Epidermal melanocyte (primary cell): Measurements from ENCODE around the gene USP14.
A peak's percentile ranks its signal among the peaks of the same experiment; 100 is the strongest.
"Not testable (repeated sequence)": the region's sequence is repeated elsewhere in the genome, so short reads cannot be mapped to it uniquely, and the experiment has no call there.

Source experiments
- DNase-seq: peaks from one replicate; pipeline ENCODE4 v3.0.0; 2011; ENCODE audit warnings: low spot score; ENCODE audit not compliant: insufficient read length

USP14 gene

DNA sequence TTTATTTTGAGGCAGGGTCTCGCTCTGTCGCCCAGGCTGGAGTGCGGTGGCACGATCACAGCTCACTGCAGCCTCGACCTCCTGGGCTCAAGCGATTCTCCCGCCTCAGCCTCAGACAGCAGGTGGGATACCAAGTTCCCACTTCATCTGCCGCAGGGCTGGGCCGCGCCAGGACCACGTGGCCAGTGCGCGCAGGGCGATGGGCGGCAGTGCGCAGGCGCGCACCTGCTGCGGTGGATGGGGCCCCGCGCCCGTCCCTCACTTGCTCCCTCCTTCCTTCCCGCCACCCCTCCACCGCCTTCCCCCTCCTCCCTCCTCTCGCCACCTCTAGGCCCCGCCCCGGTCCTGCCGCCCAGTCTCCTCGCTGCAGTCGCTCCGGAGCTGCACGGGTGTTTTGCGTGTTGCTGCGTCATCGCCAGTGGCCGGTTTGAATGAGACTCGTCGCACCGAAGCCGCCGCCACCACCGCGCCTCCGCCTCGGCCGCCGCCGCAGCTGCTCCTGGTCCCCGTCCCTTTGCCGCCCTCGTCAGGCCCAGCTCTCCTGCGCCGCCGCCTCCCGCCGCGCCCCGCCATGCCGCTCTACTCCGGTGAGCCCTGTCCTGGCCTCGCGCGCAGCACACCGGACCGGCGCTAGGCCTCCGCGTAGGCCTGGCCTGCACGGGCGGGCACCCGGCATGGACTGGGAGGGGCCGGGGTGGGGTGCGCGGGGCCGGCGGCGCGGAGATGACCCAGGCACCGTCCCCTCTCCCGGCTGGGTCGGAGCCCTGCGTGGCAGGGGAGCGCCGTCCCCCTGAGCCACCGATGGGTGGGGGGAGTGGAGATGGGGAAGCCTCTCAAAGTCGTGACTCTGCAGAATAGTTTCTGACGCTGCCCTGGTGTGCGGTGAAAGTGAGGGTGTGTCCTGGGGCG, at the start of gene USP14:
TSS of gene USP14 (plus strand) at position 430 of the 909 bp plus-strand sequence. CDS start at position 572, 142 bp downstream.
- peak; percentile 92 for DNase-seq

GRCh38 chr18:108665-109063, 49.7 kb upstream of the USP14 start:
- not testable (repeated sequence) for DNase-seq

DNA sequence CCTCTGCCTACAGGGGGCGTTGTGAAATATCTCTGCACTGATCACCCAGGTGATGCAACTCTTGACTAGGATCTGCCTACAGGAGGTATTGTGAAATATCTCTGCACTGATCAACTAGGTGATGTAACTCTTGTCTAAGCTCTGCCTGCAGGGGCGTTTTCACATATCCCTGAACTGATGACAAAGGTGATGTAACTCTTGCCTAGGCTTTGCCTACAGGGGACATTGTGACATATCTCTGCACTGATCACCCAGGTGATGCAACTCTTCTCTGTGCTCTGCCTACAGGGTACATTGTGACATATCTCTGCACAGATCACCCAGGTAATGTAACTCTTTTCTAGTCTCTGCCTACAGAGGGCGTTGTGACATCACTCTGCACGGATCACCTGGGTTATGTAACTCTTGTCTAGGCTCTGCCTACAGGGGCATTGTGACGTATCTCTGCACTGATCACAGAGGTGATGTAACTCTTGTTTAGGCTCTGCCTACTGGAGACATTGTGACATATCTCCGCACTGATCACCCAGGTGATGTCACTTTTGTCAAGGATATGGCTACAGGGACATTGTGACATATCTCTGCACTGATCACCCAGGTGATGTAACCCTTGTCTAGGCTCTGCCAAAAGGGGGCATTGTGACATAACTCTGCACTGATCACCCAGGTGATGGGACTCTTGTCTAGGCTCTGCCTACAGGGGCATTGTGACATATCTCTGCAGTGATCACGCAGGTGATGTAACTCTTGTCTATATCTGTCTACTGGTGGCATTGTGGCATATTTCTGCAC, 49.0 kb upstream of the USP14 start:
- not testable (repeated sequence) for DNase-seq

DNA sequence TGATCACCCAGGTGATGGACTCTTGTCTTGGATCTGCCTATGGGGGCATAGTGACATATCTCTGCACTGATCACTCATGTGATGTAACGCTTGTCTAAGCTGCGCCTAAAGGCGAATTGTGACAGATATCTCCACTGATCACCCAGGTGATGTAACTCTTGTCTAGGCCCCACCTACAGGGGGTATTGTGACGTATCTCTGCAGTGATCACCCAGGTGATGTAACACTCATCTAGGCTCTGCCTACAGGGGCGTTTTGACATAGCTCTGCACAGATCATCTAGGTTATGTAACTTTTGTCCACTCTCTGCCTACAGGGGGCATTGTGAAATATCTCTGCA, 48.5 kb upstream of the USP14 start:
- not testable (repeated sequence) for DNase-seq

- not testable (repeated sequence) for DNase-seq
Measured at GRCh38 chr18:110351-111201, 47.8 kb upstream of the USP14 start.

DNA sequence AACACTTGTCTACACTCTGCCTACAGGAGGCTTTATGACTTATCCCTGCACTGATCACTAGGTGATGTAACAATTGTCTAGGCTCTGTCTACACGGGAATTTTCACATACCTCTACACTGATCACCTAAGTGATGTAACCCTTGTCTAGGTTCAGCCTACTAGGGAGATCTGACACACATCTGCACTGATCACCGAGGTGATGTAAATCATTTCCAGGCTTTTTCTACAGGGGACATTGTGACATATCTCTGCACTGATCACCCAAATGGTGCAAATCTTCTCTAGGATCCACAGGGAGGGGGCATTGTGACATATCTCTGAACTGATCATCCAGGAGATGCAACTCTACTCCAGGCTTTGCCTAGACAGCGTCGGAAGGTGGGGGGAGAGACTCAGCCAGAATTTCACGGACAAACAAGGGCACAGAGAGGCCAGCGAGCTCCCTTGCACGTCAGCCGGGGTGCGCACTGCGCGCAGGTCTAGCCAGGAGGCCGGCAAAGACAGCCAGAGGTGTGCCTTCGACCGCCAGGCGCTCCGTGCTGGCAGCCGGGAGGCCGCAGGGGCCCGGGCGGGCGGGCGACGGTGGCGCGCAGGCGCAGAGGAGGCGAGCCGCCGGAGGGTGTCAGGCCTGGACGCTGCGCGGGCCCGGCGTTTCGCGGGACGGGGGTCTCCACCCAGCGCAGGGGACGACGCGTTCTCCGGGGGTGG, 46.9 kb upstream of the USP14 start:
- DNase-seq: peak; percentile 40

GRCh38 chr18:112015-112733, 46.2 kb upstream of the USP14 start:
- DNase-seq: not testable (repeated sequence)

DNA sequence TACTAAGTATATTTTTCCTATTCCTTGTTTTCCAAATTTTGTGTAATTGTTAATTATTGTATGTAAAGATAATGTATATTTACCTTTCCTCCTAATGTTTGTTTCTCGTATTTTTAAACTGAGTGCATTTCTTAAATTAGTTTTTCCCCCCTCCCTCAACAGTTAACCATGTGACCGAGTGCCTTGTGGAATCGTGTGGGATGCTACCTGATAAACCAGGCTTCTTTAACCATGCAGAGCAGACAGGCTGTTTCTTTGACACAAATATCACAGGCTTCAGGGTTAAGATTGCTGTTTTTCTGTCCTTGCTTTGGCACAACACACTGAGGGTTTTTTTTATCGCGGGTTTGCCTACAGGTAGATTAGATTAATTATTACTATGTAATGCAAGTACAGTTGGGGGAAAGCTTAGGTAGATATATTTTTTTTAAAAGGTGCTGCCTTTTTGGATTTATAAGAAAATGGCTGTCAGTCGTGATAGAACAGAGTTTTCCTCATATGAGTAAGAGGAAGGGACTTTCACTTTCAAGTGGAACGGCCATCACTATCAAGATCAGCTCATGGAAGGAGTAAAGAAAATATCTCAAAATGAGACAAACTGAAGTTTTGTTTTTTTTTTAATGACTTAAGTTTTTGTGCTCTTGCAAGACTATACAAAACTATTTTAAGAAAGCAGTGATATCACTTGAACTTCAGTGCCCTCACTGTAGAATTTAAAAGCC, 37.7 kb upstream of the USP14 start:
- not testable (repeated sequence) for DNase-seq

DNA sequence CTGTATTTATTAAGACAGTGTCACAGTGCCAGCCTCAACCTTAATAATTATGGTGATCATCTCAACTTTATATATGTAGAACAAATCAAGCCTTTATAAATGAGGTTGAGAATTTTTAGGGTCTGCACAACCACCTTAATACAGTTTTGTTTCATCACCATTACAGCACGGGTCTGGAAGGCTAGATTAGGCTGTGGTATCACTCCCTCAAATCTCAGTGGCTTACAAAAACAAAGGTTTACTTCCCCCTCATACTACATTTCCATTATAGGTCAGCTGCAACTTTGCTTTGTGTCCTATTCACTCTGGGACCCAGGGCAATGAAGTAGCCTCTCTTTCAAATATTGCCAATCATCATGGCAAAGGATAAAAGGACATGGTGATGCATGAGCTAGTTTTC, 23.3 kb upstream of the USP14 start:
- DNase-seq: no peak

DNA sequence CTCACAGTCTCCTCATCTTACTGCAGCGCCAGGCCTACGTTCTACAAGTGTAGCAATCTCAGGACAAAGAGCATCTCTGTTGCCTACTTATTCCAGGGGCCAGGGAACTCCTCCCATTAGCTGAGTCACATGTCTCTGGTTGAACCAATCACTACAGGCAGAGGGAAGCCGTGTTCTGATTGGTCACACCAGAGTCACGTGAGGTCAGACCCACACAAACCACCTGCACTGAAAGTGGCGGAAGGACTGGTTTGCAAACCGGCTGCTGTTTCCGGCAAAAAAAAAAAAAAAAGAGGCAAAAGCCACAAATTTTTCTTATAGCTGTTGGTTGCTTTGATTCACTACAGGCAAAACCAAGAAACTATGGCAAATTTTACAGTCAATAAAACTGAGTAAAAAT, 21.9 kb upstream of the USP14 start:
- no peak for DNase-seq

GRCh38 chr18:137327-137726, 21.0 kb upstream of the USP14 start:
- DNase-seq: no peak

DNA sequence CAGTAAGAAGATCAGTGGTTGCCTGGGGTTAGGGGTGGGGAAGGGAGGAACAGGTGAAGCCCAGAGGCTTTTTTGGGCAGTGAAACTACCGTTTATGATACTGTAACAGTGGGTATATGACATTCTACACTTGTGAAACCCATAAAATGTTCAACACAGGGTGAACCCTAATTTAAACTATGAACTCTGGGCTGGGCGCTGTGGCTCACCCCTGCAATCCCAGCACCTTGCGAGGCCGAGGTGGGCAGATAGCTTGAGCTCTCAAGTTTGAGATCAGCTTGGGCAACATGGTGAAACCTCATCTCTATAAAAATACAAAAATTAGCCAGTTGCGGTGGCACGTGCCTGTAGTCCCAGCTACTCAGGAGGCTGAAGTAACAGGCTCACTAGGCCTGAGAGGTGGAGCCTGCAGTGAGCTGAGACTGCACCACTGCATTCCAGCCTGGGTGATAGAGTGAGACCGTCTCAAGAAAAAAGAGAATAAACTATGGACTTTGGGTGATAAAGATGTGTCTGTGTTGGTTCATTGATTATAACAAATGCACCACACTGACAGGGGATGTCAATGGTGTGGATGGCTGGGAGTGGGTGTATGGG, 17.6 kb upstream of the USP14 start:
- no peak for DNase-seq

- DNase-seq: not testable (repeated sequence)
Measured at GRCh38 chr18:142624-143296, 15.6 kb upstream of the USP14 start.

GRCh38 chr18:148841-149240, 9.5 kb upstream of the USP14 start:
- no peak for DNase-seq

GRCh38 chr18:154151-154550, 4.2 kb upstream of the USP14 start:
- DNase-seq: no peak

- no peak for DNase-seq
Measured at GRCh38 chr18:155688-156087, 2.7 kb upstream of the USP14 start.

- no peak for DNase-seq
Measured at GRCh38 chr18:156514-157230, 1.7 kb upstream of the USP14 start.
